Vagina (tissue), 2 donors: Measurements from ENCODE around the gene DYRK1A.
"Not testable (repeated sequence)": the region's sequence is repeated elsewhere in the genome, so short reads cannot be mapped to it uniquely, and the experiment has no call there.

ENCODE experiments used
- CTCF ChIP-seq, 3 experiments: fragments of 450-650 bp in 2 of 3; fragments of 200-600 bp in 1 of 3; sonication (generic) in 1 of 3; IDR thresholded peaks; one replicate each; pipeline ENCODE4 v1.5.1; 2017 to 2019; ENCODE audit warnings: antibody characterized with exemption in 3 of 3, mild to moderate bottlenecking in 2 of 3, moderate library complexity in 2 of 3
- POLR2AphosphoS5 ChIP-seq, 2 donors: sonication (generic); formaldehyde crosslinking; IDR thresholded peaks; one replicate each; pipeline ENCODE4 v1.9.0; 2017; ENCODE audit warnings: antibody characterized with exemption in 2 of 2, mild to moderate bottlenecking in 2 of 2, low read depth in 1 of 2; ENCODE audit not compliant: insufficient read depth in 1 of 2

GRCh38 chr21:37541128-37541527 lies 174.6 kb downstream of the DYRK1A start:
- TF ChIP-seq CTCF (IDR thresholded peaks at IDR 0.05); POLR2AphosphoS5 (IDR thresholded peaks at IDR 0.05; ENCODE audit: insufficient read depth in 1 of 2, low read depth in 1 of 2): not testable (repeated sequence)
